GM12878 (cell line): ENCODE data around the gene ATF6. TPM values are rescaled to one million over a fixed set of nuclear protein-coding genes. Genes with fewer than 3 reads are reported as not detected.

ENCODE experiments used
- ATAC-seq: fragments of 200-7000 bp; cut with Tn5 transposase; 3 replicates; pipeline ENCODE4 v1.9.1; 2020; ENCODE audit warnings: mild to moderate bottlenecking, moderate library complexity
- BruUV-seq: library from RNA; stranded (reverse); fragments of 400-500 nt; replicated peaks from 2 replicates; lab custom pipeline; 2021; lab: Mats Ljungman, UMichigan
- CTCF ChIA-PET: fragments of 300-600 bp; sonication (Branson Sonifier 250); formaldehyde crosslinking; extraction: SDS; loops from one replicate; lab custom pipeline; 2021; ENCODE audit warnings: inconsistent platforms; lab: Yijun Ruan, JAX
- POLR2A ChIA-PET: fragments of 350-600 bp; formaldehyde crosslinking; extraction: SDS; loops from one replicate; lab custom pipeline; 2021; ENCODE audit warnings: inconsistent platforms; lab: Charles Lee
- RAD21 ChIA-PET: fragments of 300-600 bp; sonication (Branson Sonifier 250); formaldehyde crosslinking; loops from one replicate; lab custom pipeline; 2023; ENCODE audit warnings: antibody characterized with exemption; ENCODE audit not compliant: unreplicated experiment; lab: Charles Lee
- SMC1A ChIA-PET: fragments of 300-600 bp; sonication (Branson Sonifier 250); formaldehyde crosslinking; loops from one replicate; lab custom pipeline; 2023; ENCODE audit not compliant: unreplicated experiment, uncharacterized antibody; lab: Charles Lee
- DNase-seq: peaks from one replicate; pipeline ENCODE4 v3.0.0-alpha.2; 2011; ENCODE audit warnings: low read depth, low spot score
- FAIRE-seq: peaks from 3 replicates; lab custom pipeline; 2011; peaks lifted over from hg19 to GRCh38; lab: Jason Lieb, UNC
- H2AFZ ChIP-seq: 2 replicates; pipeline ENCODE4 v1.6.0; 2011; ENCODE audit warnings: low read depth, low read length, control low read depth; ENCODE audit not compliant: control insufficient read depth
- H3K27ac ChIP-seq: 2 replicates; pipeline ENCODE4 v1.5.1; 2011; ENCODE audit warnings: control low read depth; ENCODE audit not compliant: control insufficient read depth, insufficient read depth
- H3K27me3 ChIP-seq, 2 experiments: replicated peaks in 1 of 2; 2 replicates each; pipeline versions ENCODE4 v1.6.0 to v1.6.1; 2011; ENCODE audit warnings: low read length in 1 of 2; ENCODE audit not compliant: control insufficient read depth in 2 of 2, insufficient read depth in 2 of 2
- H3K36me3 ChIP-seq, 2 experiments: 2 replicates each; pipeline ENCODE4 v1.5.1; 2011; ENCODE audit warnings: low read length in 1 of 2; ENCODE audit not compliant: control insufficient read depth in 2 of 2, insufficient read depth in 2 of 2
- H3K4me1 ChIP-seq: 2 replicates; pipeline ENCODE4 v1.6.1; 2011; ENCODE audit warnings: mild to moderate bottlenecking, low read length, moderate library complexity, mixed read lengths; ENCODE audit not compliant: control insufficient read depth, insufficient read depth
- H3K4me2 ChIP-seq: 2 replicates; pipeline ENCODE4 v1.6.0; 2011; ENCODE audit warnings: control low read depth; ENCODE audit not compliant: control insufficient read depth, insufficient read depth
- H3K4me3 ChIP-seq: fragments of 200-600 bp; sonication (generic); 2 replicates; pipeline ENCODE4 v1.5.1; 2016
- H3K79me2 ChIP-seq: 2 replicates; pipeline ENCODE4 v1.6.0; 2011; ENCODE audit warnings: low read length; ENCODE audit not compliant: control insufficient read depth, insufficient read depth
- H3K9ac ChIP-seq: 2 replicates; pipeline ENCODE4 v1.8.0; 2011; ENCODE audit warnings: low read length, control low read depth, mixed read lengths; ENCODE audit not compliant: control insufficient read depth, insufficient read depth
- H3K9me3 ChIP-seq: replicated peaks from 3 replicates; pipeline ENCODE4 v1.5.1; 2011; ENCODE audit warnings: mild to moderate bottlenecking, low read length; ENCODE audit not compliant: control insufficient read depth, insufficient read depth
- H4K20me1 ChIP-seq: 2 replicates; pipeline ENCODE4 v1.6.0; 2011; ENCODE audit not compliant: control insufficient read depth, insufficient read depth
- BRCA1 ChIP-seq: IDR thresholded peaks from 2 replicates; pipeline ENCODE4 v1.6.1; 2011; ENCODE audit warnings: low read depth, low read length, improper control_type of control experiment
- GABPA ChIP-seq: IDR thresholded peaks from 2 replicates; pipeline ENCODE4 v1.6.1; 2014; ENCODE audit warnings: antibody characterized with exemption, low read depth, mild to moderate bottlenecking, inconsistent platforms
- MYB ChIP-seq: fragments of 150-350 bp; IDR thresholded peaks from 2 replicates; pipeline ENCODE4 v1.6.1; 2014; ENCODE audit warnings: mild to moderate bottlenecking, low read depth, low read length, borderline replicate concordance
- RELA ChIP-seq: fragments of 450-650 bp; IDR thresholded peaks from 2 replicates; pipeline ENCODE4 v1.8.0; 2014; ENCODE audit warnings: borderline replicate concordance; ENCODE audit not compliant: partially characterized antibody
- TARDBP ChIP-seq: IDR thresholded peaks from 2 replicates; pipeline ENCODE4 v1.6.1; 2016; ENCODE audit warnings: borderline replicate concordance
- ZNF217 ChIP-seq: fragments of 450-650 bp; IDR thresholded peaks from 2 replicates; pipeline ENCODE4 v1.6.1; 2017; ENCODE audit warnings: antibody characterized with exemption, mild to moderate bottlenecking
- ZNF274 ChIP-seq: IDR thresholded peaks from one replicate; pipeline ENCODE4 v1.8.0; 2011; ENCODE audit not compliant: insufficient read length, insufficient read depth
- ZNF384 ChIP-seq: IDR thresholded peaks from 2 replicates; pipeline ENCODE4 v1.6.1; 2012; ENCODE audit warnings: low read depth, mild to moderate bottlenecking, low read length, improper control_type of control experiment, borderline replicate concordance
- WGBS: methylation state at CpG from one replicate; pipeline ENCODE4 v1.1.6; 2016; ENCODE audit warnings: low lambda C conversion rate; ENCODE audit not compliant: insufficient replicate concordance, insufficient coverage; ENCODE audit errors: missing lambda C conversion rate; 5-methylcytosine and 5-hydroxymethylcytosine counted together
- in situ Hi-C: fragments of 300-500 bp; cut with MboI; formaldehyde crosslinking; loops from 9 replicates; pipeline ENCODE4 v1.14.3; 2018; ENCODE audit warnings: mixed read lengths
- intact Hi-C: fragments of 100-400 bp; cut with micrococcal nuclease; formaldehyde crosslinking; loops from one replicate; pipeline ENCODE4 v1.14.2; 2022; ENCODE audit not compliant: unreplicated experiment
- polyA plus RNA-seq, 11 experiments: library from polyadenylated mRNA; depleted of rRNA in 4 of 11; unstranded in 6 of 11; stranded (reverse) in 5 of 11; fragments of >200 nt; fragmentation: Nextera tagmentation in 4 of 11; fragmentation: Illumina TruSeq in 1 of 11; extraction: Ambion mirVana in 4 of 11; extraction: Trizol in 1 of 11; gene quantifications; 1 replicate in 1 of 11; 2 replicates in 10 of 11; pipeline versions ENCODE4 v1.2.1 to v1.2.3, GENCODE V29; 2011 to 2016; ENCODE audit warnings: inconsistent platforms in 2 of 11, missing spikeins in 2 of 11, low read depth in 1 of 11
- total RNA-seq, 4 experiments: library from RNA; depleted of rRNA in 3 of 4; stranded (reverse); fragments of >200 nt in 3 of 4; fragmentation: Illumina TruSeq in 1 of 4; extraction: Trizol in 1 of 4; gene quantifications; 2 replicates each; pipeline versions ENCODE4 v1.2.1 to v1.2.3, GENCODE V29; 2013 to 2021
- TF ChIP-seq, protein P1 (sequence below): fragments of 450-650 bp; IDR thresholded peaks from 2 replicates; pipeline ENCODE4 v1.6.1; 2017; ENCODE audit warnings: mild to moderate bottlenecking, low read depth, inconsistent platforms; ENCODE audit not compliant: poor library complexity, severe bottlenecking
- TF ChIP-seq, protein P2 (sequence below): IDR thresholded peaks from 2 replicates; pipeline ENCODE4 v1.6.1; 2012; ENCODE audit warnings: low read depth, low read length, improper control_type of control experiment
- TF ChIP-seq, protein P3 (sequence below), 3 experiments: IDR thresholded peaks in 2 of 3; conservative IDR thresholded peaks in 1 of 3; 2 replicates each; pipeline ENCODE4 v1.5.1; 2011; ENCODE audit warnings: low read depth in 3 of 3, low read length in 3 of 3, mild to moderate bottlenecking in 3 of 3, control low read depth in 2 of 3, moderate library complexity in 2 of 3, inconsistent platforms in 1 of 3, mixed read lengths in 1 of 3; ENCODE audit not compliant: control insufficient read depth in 2 of 3, insufficient read depth in 1 of 3; ENCODE audit errors: extremely low read depth in 1 of 3
- TF ChIP-seq, protein P4 (sequence below): fragments of 450-650 bp; IDR thresholded peaks from 2 replicates; pipeline ENCODE4 v1.6.1; 2016; ENCODE audit warnings: mild to moderate bottlenecking
- TF ChIP-seq, protein P5 (sequence below): fragments of 450-650 bp; IDR thresholded peaks from 2 replicates; pipeline ENCODE4 v1.6.1; 2018; ENCODE audit warnings: borderline replicate concordance, mild to moderate bottlenecking; ENCODE audit not compliant: partially characterized antibody

ATF6 gene
- total and polyA plus RNA-seq, 10 of the 15 experiments (the other 5 are each of a cell fraction or from before 2014, with no cell fraction given) = 7.8 to 24.3 (median 14.7) TPM

DNA sequence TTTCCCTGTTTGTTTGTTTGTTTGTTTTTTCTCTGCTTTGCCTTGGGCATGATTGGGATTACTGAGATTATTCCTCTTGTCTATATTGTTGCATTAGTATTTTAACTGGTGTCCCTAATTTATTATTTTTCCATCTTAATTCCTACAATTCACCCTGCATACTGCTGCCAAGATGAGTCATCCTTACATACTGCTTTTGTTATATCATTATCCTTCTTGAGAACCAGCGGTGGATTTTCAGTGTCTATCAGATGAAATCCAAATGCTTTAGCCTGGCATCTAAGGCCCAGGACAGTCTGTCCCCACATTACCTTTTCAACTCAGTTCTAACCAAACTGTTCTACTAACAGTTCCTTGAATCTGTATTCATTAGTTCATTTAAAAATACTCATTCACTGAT, 155.9 kb downstream of the ATF6 start:
- ChIA-PET SMC1A (no interaction called here), CTCF (no interaction called here)
- in situ Hi-C loops = no loop called here
- FAIRE-seq (no peak), ATAC-seq (no peak)
- intact Hi-C loops = no loop called here
- no peak overlapping the region for H3K4me3 ChIP-seq
- TF ChIP-seq, protein P1, sequence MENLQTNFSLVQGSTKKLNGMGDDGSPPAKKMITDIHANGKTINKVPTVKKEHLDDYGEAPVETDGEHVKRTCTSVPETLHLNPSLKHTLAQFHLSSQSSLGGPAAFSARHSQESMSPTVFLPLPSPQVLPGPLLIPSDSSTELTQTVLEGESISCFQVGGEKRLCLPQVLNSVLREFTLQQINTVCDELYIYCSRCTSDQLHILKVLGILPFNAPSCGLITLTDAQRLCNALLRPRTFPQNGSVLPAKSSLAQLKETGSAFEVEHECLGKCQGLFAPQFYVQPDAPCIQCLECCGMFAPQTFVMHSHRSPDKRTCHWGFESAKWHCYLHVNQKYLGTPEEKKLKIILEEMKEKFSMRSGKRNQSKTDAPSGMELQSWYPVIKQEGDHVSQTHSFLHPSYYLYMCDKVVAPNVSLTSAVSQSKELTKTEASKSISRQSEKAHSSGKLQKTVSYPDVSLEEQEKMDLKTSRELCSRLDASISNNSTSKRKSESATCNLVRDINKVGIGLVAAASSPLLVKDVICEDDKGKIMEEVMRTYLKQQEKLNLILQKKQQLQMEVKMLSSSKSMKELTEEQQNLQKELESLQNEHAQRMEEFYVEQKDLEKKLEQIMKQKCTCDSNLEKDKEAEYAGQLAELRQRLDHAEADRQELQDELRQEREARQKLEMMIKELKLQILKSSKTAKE = no peak
- no peak for TF ChIP-seq TARDBP
- TF ChIP-seq ZNF217 = no peak
- no peak for TF ChIP-seq RELA
- TF ChIP-seq GABPA = no peak
- no peak for TF ChIP-seq MYB
- TF ChIP-seq, protein P2, sequence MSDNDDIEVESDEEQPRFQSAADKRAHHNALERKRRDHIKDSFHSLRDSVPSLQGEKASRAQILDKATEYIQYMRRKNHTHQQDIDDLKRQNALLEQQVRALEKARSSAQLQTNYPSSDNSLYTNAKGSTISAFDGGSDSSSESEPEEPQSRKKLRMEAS = no peak
- TF ChIP-seq BRCA1 = no peak
- TF ChIP-seq, protein P3, sequence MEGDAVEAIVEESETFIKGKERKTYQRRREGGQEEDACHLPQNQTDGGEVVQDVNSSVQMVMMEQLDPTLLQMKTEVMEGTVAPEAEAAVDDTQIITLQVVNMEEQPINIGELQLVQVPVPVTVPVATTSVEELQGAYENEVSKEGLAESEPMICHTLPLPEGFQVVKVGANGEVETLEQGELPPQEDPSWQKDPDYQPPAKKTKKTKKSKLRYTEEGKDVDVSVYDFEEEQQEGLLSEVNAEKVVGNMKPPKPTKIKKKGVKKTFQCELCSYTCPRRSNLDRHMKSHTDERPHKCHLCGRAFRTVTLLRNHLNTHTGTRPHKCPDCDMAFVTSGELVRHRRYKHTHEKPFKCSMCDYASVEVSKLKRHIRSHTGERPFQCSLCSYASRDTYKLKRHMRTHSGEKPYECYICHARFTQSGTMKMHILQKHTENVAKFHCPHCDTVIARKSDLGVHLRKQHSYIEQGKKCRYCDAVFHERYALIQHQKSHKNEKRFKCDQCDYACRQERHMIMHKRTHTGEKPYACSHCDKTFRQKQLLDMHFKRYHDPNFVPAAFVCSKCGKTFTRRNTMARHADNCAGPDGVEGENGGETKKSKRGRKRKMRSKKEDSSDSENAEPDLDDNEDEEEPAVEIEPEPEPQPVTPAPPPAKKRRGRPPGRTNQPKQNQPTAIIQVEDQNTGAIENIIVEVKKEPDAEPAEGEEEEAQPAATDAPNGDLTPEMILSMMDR (IDR thresholded peaks at IDR 0.05 in 2 of 3, conservative IDR thresholded peaks at IDR 0.05 in 1 of 3; ENCODE audit: control insufficient read depth in 2 of 3, extremely low read depth in 1 of 3, insufficient read depth in 1 of 3, low read depth in 3 of 3, low read length in 3 of 3) = no peak
- TF ChIP-seq ZNF274 = no peak
- TF ChIP-seq, protein P4, sequence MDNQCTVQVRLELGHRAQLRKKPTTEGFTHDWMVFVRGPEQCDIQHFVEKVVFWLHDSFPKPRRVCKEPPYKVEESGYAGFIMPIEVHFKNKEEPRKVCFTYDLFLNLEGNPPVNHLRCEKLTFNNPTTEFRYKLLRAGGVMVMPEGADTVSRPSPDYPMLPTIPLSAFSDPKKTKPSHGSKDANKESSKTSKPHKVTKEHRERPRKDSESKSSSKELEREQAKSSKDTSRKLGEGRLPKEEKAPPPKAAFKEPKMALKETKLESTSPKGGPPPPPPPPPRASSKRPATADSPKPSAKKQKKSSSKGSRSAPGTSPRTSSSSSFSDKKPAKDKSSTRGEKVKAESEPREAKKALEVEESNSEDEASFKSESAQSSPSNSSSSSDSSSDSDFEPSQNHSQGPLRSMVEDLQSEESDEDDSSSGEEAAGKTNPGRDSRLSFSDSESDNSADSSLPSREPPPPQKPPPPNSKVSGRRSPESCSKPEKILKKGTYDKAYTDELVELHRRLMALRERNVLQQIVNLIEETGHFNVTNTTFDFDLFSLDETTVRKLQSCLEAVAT = no peak
- no peak for TF ChIP-seq ZNF384
- TF ChIP-seq, protein P5, sequence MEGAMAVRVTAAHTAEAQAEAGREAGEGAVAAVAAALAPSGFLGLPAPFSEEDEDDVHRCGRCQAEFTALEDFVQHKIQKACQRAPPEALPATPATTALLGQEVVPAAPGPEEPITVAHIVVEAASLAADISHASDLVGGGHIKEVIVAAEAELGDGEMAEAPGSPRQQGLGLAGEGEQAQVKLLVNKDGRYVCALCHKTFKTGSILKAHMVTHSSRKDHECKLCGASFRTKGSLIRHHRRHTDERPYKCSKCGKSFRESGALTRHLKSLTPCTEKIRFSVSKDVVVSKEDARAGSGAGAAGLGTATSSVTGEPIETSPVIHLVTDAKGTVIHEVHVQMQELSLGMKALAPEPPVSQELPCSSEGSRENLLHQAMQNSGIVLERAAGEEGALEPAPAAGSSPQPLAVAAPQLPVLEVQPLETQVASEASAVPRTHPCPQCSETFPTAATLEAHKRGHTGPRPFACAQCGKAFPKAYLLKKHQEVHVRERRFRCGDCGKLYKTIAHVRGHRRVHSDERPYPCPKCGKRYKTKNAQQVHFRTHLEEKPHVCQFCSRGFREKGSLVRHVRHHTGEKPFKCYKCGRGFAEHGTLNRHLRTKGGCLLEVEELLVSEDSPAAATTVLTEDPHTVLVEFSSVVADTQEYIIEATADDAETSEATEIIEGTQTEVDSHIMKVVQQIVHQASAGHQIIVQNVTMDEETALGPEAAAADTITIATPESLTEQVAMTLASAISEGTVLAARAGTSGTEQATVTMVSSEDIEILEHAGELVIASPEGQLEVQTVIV = no peak
- TF ChIP-seq, all 136 proteins: peak for 0
- Histone ChIP-seq H3K79me2 (no peaks in the 10 kb centered on the region), H2AFZ (no peak overlapping the region), H3K9me3 (no peaks in the 10 kb centered on the region), H4K20me1 (no peaks in the 10 kb centered on the region), H3K9ac (no peak overlapping the region), H3K27me3 (no peaks in the 10 kb centered on the region), H3K36me3 (peaks cover under 1 to 2% of the 10 kb centered on the region in 2 experiments; a peak in 2 of 4 replicates), H3K4me2 (no peak overlapping the region), H3K4me1 (peaks cover 7% of the 10 kb centered on the region; the same call in 1 of the 2 replicates), H3K27ac (no peak overlapping the region)
- DNase-seq = no peak
- BruUV-seq = no TSS peak
- WGBS = 100% methylated on average over 1 of the region's 1 CpG
- ChIA-PET RAD21 (no interaction called here), POLR2A (no interaction called here)
